ENCODE results near the gene PRX.
"Not testable (repeated sequence)": the region's sequence is repeated elsewhere in the genome, so short reads cannot be mapped to it uniquely, and the experiment has no call there.

Gene PRX

GRCh38 chr19:40458597-40458974 lies 45.4 kb upstream of the PRX start:
- Histone ChIP-seq H3K4me3 (ENCODE audit: low read length, poor library complexity, severe bottlenecking) (no peak overlapping the region), H3K9ac (ENCODE audit: low read depth, low read length, poor library complexity, severe bottlenecking) (no peak overlapping the region), H4K20me1 (ENCODE audit: insufficient read depth, low read length, poor library complexity, severe bottlenecking) (no peaks in the 10 kb centered on the region), H3K4me1 (ENCODE audit: insufficient read depth, low read length, poor library complexity, severe bottlenecking) (no peaks in the 10 kb centered on the region), H2AFZ (ENCODE audit: low read length) (no peak overlapping the region), H3F3A (ENCODE audit: low read depth) (no peaks in the 10 kb centered on the region), H3K4me2 (ENCODE audit: low read depth, low read length, poor library complexity, severe bottlenecking) (no peak overlapping the region), H3K36me3 (ENCODE audit: insufficient read depth, low read length) (no peaks in the 10 kb centered on the region), H3K9me2 (replicated peaks; ENCODE audit: low read depth, low read length) (no peaks in the 10 kb centered on the region), H3K9me3 (ENCODE audit: insufficient read depth, low read depth, low read length) (no peaks in the 10 kb centered on the region), H3K27me3 (ENCODE audit: insufficient read depth, low read length, poor library complexity, severe bottlenecking) (no peaks in the 10 kb centered on the region), H3K79me2 (ENCODE audit: insufficient read depth, low read length) (no peaks in the 10 kb centered on the region)
- TF ChIP-seq CTCF (conservative IDR thresholded peaks at IDR 0.05; ENCODE audit: low read length), result no peak
- TF ChIP-seq EZH2phosphoT487 (IDR thresholded peaks at IDR 0.05; ENCODE audit: borderline replicate concordance), result no peak

- H3F3A ChIP-seq (ENCODE audit: low read depth), result no peaks in the 10 kb centered on the region
- no peak overlapping the region for H2AFZ ChIP-seq (ENCODE audit: low read length)
- no peak overlapping the region for H3K9ac ChIP-seq (ENCODE audit: low read depth, low read length, poor library complexity, severe bottlenecking)
- no peaks in the 10 kb centered on the region for H3K27me3 ChIP-seq (ENCODE audit: insufficient read depth, low read length, poor library complexity, severe bottlenecking)
- H3K9me3 ChIP-seq (ENCODE audit: insufficient read depth, low read depth, low read length), result no peaks in the 10 kb centered on the region
- H3K4me3 ChIP-seq (ENCODE audit: low read length, poor library complexity, severe bottlenecking), result no peak overlapping the region
- H3K9me2 ChIP-seq (replicated peaks; ENCODE audit: low read depth, low read length), result no peaks in the 10 kb centered on the region
- no peak for TF ChIP-seq CTCF (conservative IDR thresholded peaks at IDR 0.05; ENCODE audit: low read length)
- TF ChIP-seq EZH2phosphoT487 (IDR thresholded peaks at IDR 0.05; ENCODE audit: borderline replicate concordance), result no peak
- no peaks in the 10 kb centered on the region for H4K20me1 ChIP-seq (ENCODE audit: insufficient read depth, low read length, poor library complexity, severe bottlenecking)
- H3K36me3 ChIP-seq (ENCODE audit: insufficient read depth, low read length), result no peaks in the 10 kb centered on the region
- no peaks in the 10 kb centered on the region for H3K4me1 ChIP-seq (ENCODE audit: insufficient read depth, low read length, poor library complexity, severe bottlenecking)
- no peaks in the 10 kb centered on the region for H3K79me2 ChIP-seq (ENCODE audit: insufficient read depth, low read length)
- no peak overlapping the region for H3K4me2 ChIP-seq (ENCODE audit: low read depth, low read length, poor library complexity, severe bottlenecking)
Observed at GRCh38 chr19:40457953-40458596, 44.9 kb upstream of the PRX start.

GRCh38 chr19:40457048-40457447 lies 43.9 kb upstream of the PRX start:
- no peaks in the 10 kb centered on the region for H3K4me1 ChIP-seq (ENCODE audit: insufficient read depth, low read length, poor library complexity, severe bottlenecking)
- no peak overlapping the region for H3K4me3 ChIP-seq (ENCODE audit: low read length, poor library complexity, severe bottlenecking)
- TF ChIP-seq EZH2phosphoT487 (IDR thresholded peaks at IDR 0.05; ENCODE audit: borderline replicate concordance) (no peak), CTCF (conservative IDR thresholded peaks at IDR 0.05; ENCODE audit: low read length) (no peak)
- H3K9ac ChIP-seq (ENCODE audit: low read depth, low read length, poor library complexity, severe bottlenecking), result no peak overlapping the region
- no peaks in the 10 kb centered on the region for H3K27me3 ChIP-seq (ENCODE audit: insufficient read depth, low read length, poor library complexity, severe bottlenecking)
- no peaks in the 10 kb centered on the region for H3F3A ChIP-seq (ENCODE audit: low read depth)
- no peaks in the 10 kb centered on the region for H3K9me2 ChIP-seq (replicated peaks; ENCODE audit: low read depth, low read length)
- no peak overlapping the region for H3K4me2 ChIP-seq (ENCODE audit: low read depth, low read length, poor library complexity, severe bottlenecking)
- H3K9me3 ChIP-seq (ENCODE audit: insufficient read depth, low read depth, low read length), result no peaks in the 10 kb centered on the region
- no peaks in the 10 kb centered on the region for H3K36me3 ChIP-seq (ENCODE audit: insufficient read depth, low read length)
- no peaks in the 10 kb centered on the region for H4K20me1 ChIP-seq (ENCODE audit: insufficient read depth, low read length, poor library complexity, severe bottlenecking)
- H2AFZ ChIP-seq (ENCODE audit: low read length), result no peak overlapping the region
- no peaks in the 10 kb centered on the region for H3K79me2 ChIP-seq (ENCODE audit: insufficient read depth, low read length)

GRCh38 chr19:40453943-40454342 lies 40.8 kb upstream of the PRX start:
- H4K20me1 ChIP-seq (ENCODE audit: insufficient read depth, low read length, poor library complexity, severe bottlenecking); H2AFZ ChIP-seq (ENCODE audit: low read length); H3K27me3 ChIP-seq (ENCODE audit: insufficient read depth, low read length, poor library complexity, severe bottlenecking); H3K79me2 ChIP-seq (ENCODE audit: insufficient read depth, low read length); H3K9ac ChIP-seq (ENCODE audit: low read depth, low read length, poor library complexity, severe bottlenecking); H3K9me3 ChIP-seq (ENCODE audit: insufficient read depth, low read depth, low read length); H3K9me2 ChIP-seq (replicated peaks; ENCODE audit: low read depth, low read length); H3K4me1 ChIP-seq (ENCODE audit: insufficient read depth, low read length, poor library complexity, severe bottlenecking); H3F3A ChIP-seq (ENCODE audit: low read depth); H3K4me2 ChIP-seq (ENCODE audit: low read depth, low read length, poor library complexity, severe bottlenecking); H3K4me3 ChIP-seq (ENCODE audit: low read length, poor library complexity, severe bottlenecking); H3K36me3 ChIP-seq (ENCODE audit: insufficient read depth, low read length): not testable (repeated sequence)

Measured in Loucy (cell line).